Measurements from ENCODE around the gene NF1. TPM values are rescaled to one million over a fixed set of nuclear protein-coding genes. Genes with fewer than 3 reads are reported as not detected.

NF1 gene
- total RNA-seq, 2 experiments from 2014 or later: 18.1 to 21.7 TPM

DNA sequence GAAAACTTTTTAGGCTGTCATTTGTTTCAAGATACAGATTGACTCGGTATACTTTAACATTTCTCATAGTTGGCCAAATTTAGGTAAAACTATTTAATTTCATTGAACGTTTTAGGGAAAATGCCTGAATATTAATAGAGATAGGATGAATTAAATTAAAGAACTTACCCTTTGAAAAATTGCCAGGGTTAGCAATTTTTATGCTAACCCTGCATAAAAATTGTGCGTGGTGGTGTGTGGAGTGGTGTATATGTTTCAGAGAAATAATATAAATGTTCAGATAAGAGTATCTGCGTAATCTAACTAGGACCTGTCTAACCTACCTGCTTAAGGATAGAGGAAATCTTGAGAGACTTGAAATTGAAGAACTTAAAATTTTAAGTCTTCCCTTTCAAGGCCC lies 21.4 kb downstream of the NF1 start:
- Mint-ChIP-seq H3K36me3 (ENCODE audit: low read depth) (peaks cover 3% of the 10 kb centered on the region), H3K4me1 (peaks cover 4% of the 10 kb centered on the region), H3K27me3 (no peaks in the 10 kb centered on the region), H3K27ac (no peak overlapping the region), H3K9me3 (no peaks in the 10 kb centered on the region), H3K4me3 (no peak overlapping the region)
- DNase-seq: no peak
- POLR2A ChIA-PET: no interaction called here
- CTCF ChIA-PET: no interaction called here

DNA sequence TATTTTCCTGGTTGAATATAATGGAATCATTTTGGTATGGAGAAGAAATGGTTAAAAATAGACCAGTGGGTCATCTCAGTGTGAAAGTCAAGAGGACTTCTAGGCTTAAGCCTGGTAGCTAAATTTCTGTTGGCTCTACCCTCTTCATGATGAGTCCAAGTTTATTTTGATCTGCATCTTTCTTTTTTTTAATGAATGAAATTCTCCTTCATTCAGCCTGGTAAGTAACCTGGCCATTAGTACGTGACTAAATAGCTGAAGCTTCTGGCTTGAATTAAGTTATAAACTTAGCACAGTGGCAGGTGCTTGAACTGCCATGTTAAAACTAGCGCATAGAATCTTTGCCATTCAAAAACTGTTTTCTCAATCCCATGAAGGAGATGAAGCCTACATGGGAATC lies 28.0 kb downstream of the NF1 start:
- Mint-ChIP-seq H3K27me3 (no peaks in the 10 kb centered on the region), H3K4me1 (no peaks in the 10 kb centered on the region), H3K36me3 (ENCODE audit: low read depth) (peaks cover 3% of the 10 kb centered on the region), H3K4me3 (no peak overlapping the region), H3K27ac (no peak overlapping the region), H3K9me3 (no peaks in the 10 kb centered on the region)
- CTCF ChIA-PET: no interaction called here
- POLR2A ChIA-PET: no interaction called here
- DNase-seq: no peak

DNA sequence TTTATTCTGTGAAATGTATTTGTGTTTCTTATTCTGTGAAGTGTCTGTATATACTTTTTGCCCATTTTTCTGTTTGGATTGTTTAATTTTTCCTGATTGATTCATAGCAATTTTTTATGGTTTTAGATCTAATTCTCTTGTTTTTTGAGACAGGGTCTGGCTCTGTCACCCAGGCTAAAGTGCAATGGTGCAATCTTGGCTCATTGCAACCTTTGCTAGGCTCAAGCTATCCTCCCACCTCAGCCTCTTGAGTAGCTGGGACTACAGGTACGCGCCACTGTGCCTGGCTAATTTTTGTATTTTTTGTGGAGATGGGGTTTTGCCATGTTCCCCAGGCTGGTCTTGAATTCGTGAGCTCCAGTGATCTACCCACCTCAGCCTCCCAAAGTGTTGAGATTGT lies 31.5 kb downstream of the NF1 start:
- no peak overlapping the region for H3K27ac Mint-ChIP-seq
- no peaks in the 10 kb centered on the region for H3K27me3 Mint-ChIP-seq
- H3K4me1 Mint-ChIP-seq: no peaks in the 10 kb centered on the region
- DNase-seq: no peak
- no peaks in the 10 kb centered on the region for H3K36me3 Mint-ChIP-seq (ENCODE audit: low read depth)
- POLR2A ChIA-PET: no interaction called here
- H3K4me3 Mint-ChIP-seq: no peak overlapping the region
- CTCF ChIA-PET: interaction anchor here (0.9 kb wide), 1 partner anchor 13 kb away, joined by 3 read pairs; no protein-coding TSS in a partner anchor
- H3K9me3 Mint-ChIP-seq: no peaks in the 10 kb centered on the region

DNA sequence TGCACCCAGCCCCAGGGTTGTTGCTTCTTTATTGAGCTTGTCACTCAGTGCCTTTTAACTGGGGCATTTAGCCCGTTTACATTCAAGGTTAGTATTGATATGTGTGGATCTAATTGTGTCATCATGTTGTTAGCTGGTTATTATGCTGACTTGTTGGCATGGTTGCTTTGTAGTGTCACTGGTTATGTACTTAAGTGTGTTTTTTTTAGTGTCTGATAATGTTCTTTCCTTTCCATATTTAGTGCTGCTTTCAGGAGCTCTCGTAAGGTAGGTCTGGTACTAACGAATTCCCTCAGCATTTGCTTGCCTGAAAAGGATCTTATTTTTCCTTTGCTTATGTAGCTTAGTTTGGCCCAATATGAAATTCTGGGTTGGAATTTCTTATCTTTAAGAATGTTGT lies 33.5 kb downstream of the NF1 start:
- POLR2A ChIA-PET: no interaction called here
- no peaks in the 10 kb centered on the region for H3K36me3 Mint-ChIP-seq (ENCODE audit: low read depth)
- DNase-seq: no peak
- H3K4me1 Mint-ChIP-seq: no peaks in the 10 kb centered on the region
- CTCF ChIA-PET: interaction anchor here (1.0 kb wide), 1 partner anchor 60 kb away, joined by 5 read pairs; no protein-coding TSS in a partner anchor
- H3K27me3 Mint-ChIP-seq: no peaks in the 10 kb centered on the region
- H3K4me3 Mint-ChIP-seq: no peak overlapping the region
- H3K27ac Mint-ChIP-seq: no peak overlapping the region
- H3K9me3 Mint-ChIP-seq: no peaks in the 10 kb centered on the region

DNA sequence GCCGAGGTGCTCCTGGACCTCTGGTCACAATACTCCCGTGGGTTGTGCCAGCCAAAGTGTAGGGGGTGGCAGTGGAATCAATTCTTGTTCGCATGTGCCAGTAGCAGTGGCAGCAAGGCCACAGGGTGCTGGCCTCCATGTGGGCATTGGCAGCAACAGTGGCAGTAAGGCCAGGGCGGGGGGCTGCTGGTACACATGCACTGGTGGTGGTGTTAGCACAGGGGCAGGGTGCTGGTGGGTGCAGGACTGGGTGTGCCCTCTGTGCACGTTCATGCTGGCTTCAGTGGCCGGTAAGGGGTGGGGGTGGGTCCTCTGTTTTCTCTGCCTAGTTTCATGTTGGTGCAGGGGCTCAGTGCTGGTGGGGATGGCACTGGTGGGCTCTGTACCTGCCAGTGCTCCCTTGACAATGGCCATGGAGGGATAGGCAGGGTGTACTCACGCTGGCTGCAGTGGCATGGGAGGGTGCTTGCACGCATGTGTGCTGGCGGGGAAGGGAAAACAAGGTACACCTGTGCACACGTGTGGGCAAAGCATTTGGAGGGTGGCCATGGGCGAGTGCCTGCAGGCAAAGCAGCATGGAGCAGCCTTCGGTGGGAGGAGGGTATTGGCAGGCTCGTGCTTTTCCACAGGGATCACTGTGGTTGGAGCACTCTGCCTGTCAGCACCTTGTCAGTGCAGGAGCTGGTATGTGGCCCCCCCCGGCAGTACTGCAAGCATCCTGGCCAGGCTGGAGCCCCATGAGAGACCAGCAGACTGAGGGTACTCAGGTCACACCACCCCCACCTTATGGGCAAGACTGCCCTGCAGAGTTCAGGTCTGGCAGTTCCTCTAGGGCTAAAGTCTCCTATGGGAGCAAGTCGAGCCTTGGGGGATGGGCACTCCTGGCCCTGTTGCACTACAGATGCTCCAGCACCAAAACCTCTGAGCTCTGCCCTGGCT lies 35.8 kb downstream of the NF1 start:
- Mint-ChIP-seq H3K4me1 (no peaks in the 10 kb centered on the region), H3K36me3 (ENCODE audit: low read depth) (no peaks in the 10 kb centered on the region), H3K27me3 (no peaks in the 10 kb centered on the region), H3K4me3 (no peak overlapping the region), H3K27ac (no peak overlapping the region), H3K9me3 (no peaks in the 10 kb centered on the region)
- ChIA-PET POLR2A (no interaction called here), CTCF (no interaction called here)
- no peak for DNase-seq

DNA sequence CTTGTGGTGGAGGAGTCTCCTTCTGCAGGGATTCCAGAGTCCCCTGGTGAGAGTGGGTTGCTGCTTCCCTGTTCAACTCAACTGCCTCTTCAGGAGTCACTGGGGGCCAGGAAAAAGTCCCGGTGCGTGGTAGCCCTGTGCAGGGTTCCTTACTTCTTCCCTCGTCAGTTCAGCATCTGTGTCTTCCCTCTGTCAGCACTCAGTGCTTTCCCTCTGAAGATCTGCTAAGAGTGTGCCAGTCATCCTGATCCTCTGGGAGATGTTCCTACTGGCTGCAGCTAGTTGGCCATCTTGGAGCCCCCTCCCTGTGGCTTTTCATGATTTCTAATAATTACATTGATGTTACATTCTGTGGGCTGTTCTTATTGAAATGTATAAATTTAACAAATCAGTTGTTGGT lies 36.5 kb downstream of the NF1 start:
- Mint-ChIP-seq H3K27ac (no peak overlapping the region), H3K27me3 (no peaks in the 10 kb centered on the region), H3K4me1 (no peaks in the 10 kb centered on the region), H3K4me3 (no peak overlapping the region), H3K36me3 (ENCODE audit: low read depth) (no peaks in the 10 kb centered on the region), H3K9me3 (no peaks in the 10 kb centered on the region)
- CTCF ChIA-PET: no interaction called here
- no peak for DNase-seq
- POLR2A ChIA-PET: no interaction called here

DNA sequence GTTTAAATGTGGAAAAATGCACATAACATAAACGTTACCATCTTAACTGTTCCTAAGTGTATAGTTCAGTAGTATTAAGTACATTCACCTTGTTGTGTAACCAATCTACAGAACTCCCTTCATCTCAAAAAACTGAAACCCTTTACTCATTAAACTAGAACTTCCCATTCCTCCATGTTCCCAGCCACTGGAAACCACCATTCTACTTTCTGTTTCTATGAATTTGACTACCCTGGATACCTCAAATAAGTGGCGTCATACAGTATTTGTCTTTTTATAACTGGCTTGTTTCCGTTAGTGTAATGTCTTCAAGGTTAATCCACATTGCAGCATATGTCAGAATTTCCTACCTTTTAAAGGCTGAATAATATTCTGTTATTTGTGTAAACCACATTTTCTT lies 38.2 kb downstream of the NF1 start:
- Mint-ChIP-seq H3K27me3 (no peaks in the 10 kb centered on the region), H3K4me1 (no peaks in the 10 kb centered on the region)
- POLR2A ChIA-PET: no interaction called here

DNA sequence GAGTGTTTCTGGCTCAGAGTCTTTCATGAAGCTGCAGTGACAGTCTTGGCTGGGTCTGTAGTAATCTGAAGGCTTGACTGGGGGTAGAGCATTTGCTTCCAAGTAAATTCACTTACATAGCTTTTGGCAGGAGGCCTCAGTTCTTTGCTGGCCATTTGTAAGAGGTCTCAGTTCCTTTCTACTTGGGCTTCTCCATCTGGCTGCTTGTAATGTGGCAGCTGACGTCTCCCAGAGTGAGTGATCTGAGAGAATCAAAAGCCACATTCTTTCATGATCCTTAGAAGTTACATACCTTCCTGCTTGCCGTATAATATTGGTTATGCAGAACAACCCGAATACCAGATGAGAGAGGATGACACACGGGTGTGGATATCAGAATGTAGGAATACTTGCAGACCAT lies 39.8 kb downstream of the NF1 start:
- CTCF ChIA-PET: no interaction called here
- Mint-ChIP-seq H3K9me3 (no peaks in the 10 kb centered on the region), H3K27ac (no peak overlapping the region), H3K36me3 (ENCODE audit: low read depth) (no peaks in the 10 kb centered on the region), H3K4me1 (no peaks in the 10 kb centered on the region), H3K4me3 (no peak overlapping the region), H3K27me3 (no peaks in the 10 kb centered on the region)
- POLR2A ChIA-PET: no interaction called here
- no peak for DNase-seq

More for the DNA sequence above, 38.2 kb downstream of the NF1 start:
- H3K4me3 Mint-ChIP-seq: no peak overlapping the region
- H3K27ac Mint-ChIP-seq: no peak overlapping the region
- H3K9me3 Mint-ChIP-seq: no peaks in the 10 kb centered on the region
- DNase-seq: no peak
- CTCF ChIA-PET: no interaction called here
- no peaks in the 10 kb centered on the region for H3K36me3 Mint-ChIP-seq (ENCODE audit: low read depth)

DNA sequence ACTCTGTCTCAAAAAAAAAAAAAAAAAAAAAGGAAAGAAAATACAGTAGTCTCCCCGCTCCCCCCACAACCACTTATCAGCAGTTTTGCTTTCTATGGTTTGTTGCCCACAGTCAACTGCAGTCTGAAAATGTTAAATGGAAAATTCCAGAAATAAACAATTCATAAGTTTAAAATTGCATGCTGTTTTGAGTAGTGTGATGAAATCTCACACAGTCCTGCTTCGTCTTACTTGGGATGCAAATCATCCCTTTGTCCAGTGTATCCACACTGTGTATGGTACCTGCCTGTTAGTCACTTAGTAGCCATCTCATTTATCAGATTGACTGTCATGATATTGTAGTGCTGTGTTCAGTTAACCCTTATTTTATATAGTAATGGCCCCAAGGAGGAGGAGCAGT lies 41.5 kb downstream of the NF1 start:
- Mint-ChIP-seq H3K9me3 (no peaks in the 10 kb centered on the region), H3K27me3 (no peaks in the 10 kb centered on the region), H3K27ac (no peak overlapping the region), H3K4me3 (no peak overlapping the region), H3K36me3 (ENCODE audit: low read depth) (no peaks in the 10 kb centered on the region), H3K4me1 (no peaks in the 10 kb centered on the region)
- ChIA-PET POLR2A (no interaction called here), CTCF (no interaction called here)
- DNase-seq: no peak

DNA sequence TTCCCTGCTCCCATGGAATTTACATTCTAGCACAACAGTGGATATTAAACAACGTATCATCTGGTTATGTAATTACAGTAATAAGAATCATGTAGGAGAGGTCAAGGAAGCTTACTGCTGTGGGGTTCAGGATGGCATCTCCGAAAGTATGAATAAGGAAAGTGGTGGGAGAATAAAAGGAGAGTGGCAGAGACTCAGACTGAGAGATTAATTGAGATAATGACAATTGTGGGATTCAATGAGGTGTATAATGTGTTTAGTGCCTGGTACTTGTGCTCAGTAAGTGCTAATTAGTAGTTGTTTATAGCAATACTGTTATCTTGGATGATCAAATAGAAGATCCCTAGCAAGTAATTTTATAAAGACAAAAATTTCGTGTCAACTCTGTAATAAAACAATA lies 45.3 kb downstream of the NF1 start:
- Mint-ChIP-seq H3K27ac (no peak overlapping the region), H3K27me3 (no peaks in the 10 kb centered on the region), H3K36me3 (ENCODE audit: low read depth) (no peaks in the 10 kb centered on the region), H3K4me1 (no peaks in the 10 kb centered on the region), H3K4me3 (no peak overlapping the region), H3K9me3 (no peaks in the 10 kb centered on the region)
- no peak for DNase-seq
- CTCF ChIA-PET: no interaction called here
- POLR2A ChIA-PET: no interaction called here

DNA sequence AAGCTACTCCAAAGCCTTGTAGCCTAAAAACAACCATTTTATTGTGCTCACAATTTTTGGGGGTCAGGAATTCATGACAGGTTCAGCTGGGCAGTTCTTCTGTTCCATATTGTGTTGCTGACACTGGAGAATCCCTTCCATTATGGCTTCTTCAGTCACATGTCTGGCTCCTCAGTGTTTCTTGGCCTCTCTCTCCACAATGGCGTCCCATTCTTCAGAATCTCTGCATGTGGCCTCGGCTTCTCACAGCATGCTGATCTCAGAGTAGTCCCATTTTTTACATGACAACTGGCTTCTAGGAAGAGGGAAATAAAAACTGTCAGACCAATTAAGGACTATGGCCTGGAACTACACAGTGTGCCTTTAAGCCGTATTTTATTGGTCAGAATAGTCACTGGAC lies 49.7 kb downstream of the NF1 start:
- Mint-ChIP-seq H3K9me3 (no peaks in the 10 kb centered on the region), H3K4me3 (no peak overlapping the region), H3K27ac (no peak overlapping the region), H3K4me1 (no peaks in the 10 kb centered on the region), H3K27me3 (no peaks in the 10 kb centered on the region), H3K36me3 (ENCODE audit: low read depth) (no peaks in the 10 kb centered on the region)
- ChIA-PET CTCF (no interaction called here), POLR2A (no interaction called here)
- no peak for DNase-seq

DNA sequence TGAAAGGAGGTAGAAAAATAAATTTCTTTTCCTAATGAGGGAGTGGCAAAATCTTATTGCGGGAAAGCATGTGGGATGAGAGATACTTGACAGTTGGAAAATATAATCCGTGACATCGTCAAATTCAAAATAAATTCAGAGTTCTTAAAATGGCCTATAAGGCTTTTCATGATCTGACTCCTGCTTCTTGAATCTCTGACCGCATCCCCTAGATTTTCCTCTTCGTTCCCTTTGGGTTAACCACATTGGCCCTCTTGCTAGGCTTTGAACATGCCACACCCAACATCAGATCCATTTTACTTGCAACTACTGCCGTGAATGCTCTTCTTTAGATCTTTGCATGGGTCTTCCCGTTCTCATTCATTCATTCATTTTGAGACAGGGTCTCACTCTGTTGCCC lies 50.1 kb downstream of the NF1 start:
- Mint-ChIP-seq H3K27ac (no peak overlapping the region), H3K9me3 (no peaks in the 10 kb centered on the region), H3K27me3 (no peaks in the 10 kb centered on the region), H3K36me3 (ENCODE audit: low read depth) (no peaks in the 10 kb centered on the region), H3K4me1 (no peaks in the 10 kb centered on the region), H3K4me3 (no peak overlapping the region)
- POLR2A ChIA-PET: no interaction called here
- CTCF ChIA-PET: no interaction called here
- no peak for DNase-seq

DNA sequence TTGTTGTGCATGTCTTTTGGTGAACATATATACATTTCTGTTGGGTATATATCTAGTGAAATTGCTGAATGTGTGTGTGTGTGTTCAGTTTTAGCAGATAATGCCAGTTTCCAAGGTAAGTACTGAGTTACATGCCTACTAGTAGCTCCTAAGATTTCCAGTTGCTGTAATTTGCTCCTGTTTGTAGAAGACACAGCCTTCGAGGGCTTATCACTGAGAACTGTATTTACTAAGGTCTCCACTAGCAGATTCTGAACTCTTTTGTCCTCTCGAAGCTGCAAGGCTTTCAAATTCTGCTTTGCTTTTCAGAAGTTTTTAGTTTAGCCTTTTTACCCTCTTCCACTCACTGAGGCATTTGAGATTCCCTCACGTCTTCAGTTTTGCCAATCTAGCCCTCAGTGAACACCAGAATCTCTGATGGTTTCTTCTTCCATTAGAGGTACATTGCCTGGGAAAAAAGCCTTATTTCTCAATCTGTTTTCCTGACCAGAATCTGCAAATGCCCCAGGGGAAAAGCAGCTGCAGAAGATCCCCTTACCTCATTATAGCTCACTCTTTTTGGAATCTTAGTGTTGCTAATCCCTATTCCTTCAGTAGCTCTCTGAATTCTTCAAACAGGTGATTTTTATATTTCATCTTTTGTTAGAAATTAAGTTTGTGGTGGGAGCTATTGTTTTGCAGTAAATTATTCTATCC lies 52.9 kb downstream of the NF1 start:
- Mint-ChIP-seq H3K4me1 (no peaks in the 10 kb centered on the region), H3K27ac (no peak overlapping the region), H3K4me3 (no peak overlapping the region), H3K36me3 (ENCODE audit: low read depth) (peaks cover 3% of the 10 kb centered on the region), H3K27me3 (no peaks in the 10 kb centered on the region), H3K9me3 (peaks cover 6% of the 10 kb centered on the region)
- ChIA-PET CTCF (no interaction called here), POLR2A (no interaction called here)
- no peak for DNase-seq

DNA sequence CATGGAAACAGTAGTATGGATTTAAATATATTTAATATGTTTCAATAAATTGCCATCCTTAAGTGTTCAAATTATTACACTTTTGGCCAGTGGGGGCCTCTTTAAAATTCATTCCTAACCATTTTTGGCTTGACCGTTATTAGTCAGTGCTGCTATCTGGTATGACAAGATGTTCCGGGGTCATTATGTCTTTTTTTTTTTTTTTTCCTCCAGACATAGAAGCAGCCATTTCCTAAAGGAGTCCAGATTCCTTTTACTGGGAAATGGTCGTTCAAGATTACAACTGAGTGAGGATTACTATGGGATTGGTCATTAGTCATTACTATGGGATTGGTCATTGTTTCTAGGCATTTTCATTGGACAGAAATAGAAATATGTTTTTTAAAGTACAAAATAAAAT lies 53.4 kb downstream of the NF1 start:
- Mint-ChIP-seq H3K36me3 (ENCODE audit: low read depth) (peaks cover 6% of the 10 kb centered on the region), H3K4me1 (no peaks in the 10 kb centered on the region), H3K9me3 (peaks cover 10% of the 10 kb centered on the region), H3K27me3 (no peaks in the 10 kb centered on the region), H3K4me3 (no peak overlapping the region), H3K27ac (no peak overlapping the region)
- POLR2A ChIA-PET: no interaction called here
- no peak for DNase-seq
- CTCF ChIA-PET: no interaction called here

All from activated CD4-positive, alpha-beta T cell treated with anti-CD3 and anti-CD28 coated beads, Interleukin-2, amount 10 ng/mL, durations not matched to agents 7 days and 5 days (primary cell).